Small intestine (tissue), 4 donors: ENCODE data around the gene DPAGT1. TPM values are rescaled to one million over a fixed set of nuclear protein-coding genes. Genes with fewer than 3 reads are reported as not detected.

Source experiments
- polyA plus RNA-seq, 4 donors: library from polyadenylated mRNA; stranded (reverse) in 3 of 4; unstranded in 1 of 4; fragments of 200-250 nt in 3 of 4; fragments of 120-200 nt in 1 of 4; gene quantifications; one replicate each; pipeline versions ENCODE4 v1.2.1 to v1.2.3, GENCODE V29; 2013
- donor health status: healthy with polysubstance abuse.
- donor health status: Bipolar disorder and iron deficiency.
- donor health status: healthy.

Gene DPAGT1
- polyA plus RNA-seq, 4 donors: 10.8 to 51.2 (median 30.5) TPM

Other genes with a start within 250 kb of the DPAGT1 start
- under 1 TPM; 0.15 to 0.61 (median 0.38) TPM for gene CXCR5, start 218.0 kb downstream of the DPAGT1 start, polyA plus RNA-seq
- gene BCL9L, start 175.9 kb downstream of the DPAGT1 start, polyA plus RNA-seq: 10 to 100 TPM; 11.6 to 29.6 (median 18.9) TPM
- gene UPK2, start 145.6 kb downstream of the DPAGT1 start, polyA plus RNA-seq: under 1 TPM in 1 of 4 donors, not detected in 3; 0.04 TPM
- gene FOXR1, start 130.1 kb downstream of the DPAGT1 start, polyA plus RNA-seq: not detected
- 10 to 100 TPM; 12.9 to 50.1 (median 28.6) TPM for gene CENATAC, start 103.7 kb downstream of the DPAGT1 start, polyA plus RNA-seq
- gene RPS25, start 83.5 kb downstream of the DPAGT1 start, polyA plus RNA-seq: 1,000 to 10,000 TPM; 1,156 to 2,444 (median 1,720) TPM
- 100 to 1,000 TPM in 1 of 4 donors, 10 to 100 TPM in 3; 59.1 to 103 (median 79.7) TPM for gene TRAPPC4, start 83.1 kb downstream of the DPAGT1 start, polyA plus RNA-seq
- 100 to 1,000 TPM in 2 of 4 donors, 10 to 100 TPM in 2; 57.9 to 250 (median 96.9) TPM for gene SLC37A4, start 71.0 kb downstream of the DPAGT1 start, polyA plus RNA-seq
- gene HYOU1, start 44.6 kb downstream of the DPAGT1 start, polyA plus RNA-seq: 100 to 1,000 TPM in 1 of 4 donors, 10 to 100 TPM in 3; 17.4 to 127 (median 53.3) TPM
- 10 to 100 TPM; 26.0 to 56.4 (median 40.9) TPM for gene VPS11, start 34.0 kb downstream of the DPAGT1 start, polyA plus RNA-seq
- gene HMBS, start 17.0 kb downstream of the DPAGT1 start, polyA plus RNA-seq: 10 to 100 TPM; 18.4 to 45.3 (median 20.5) TPM
- 10 to 100 TPM; 14.9 to 21.7 (median 17.8) TPM for gene C2CD2L, start 5.5 kb upstream of the DPAGT1 start, polyA plus RNA-seq
- 10 to 100 TPM; 12.3 to 37.5 (median 19.3) TPM for gene HINFP, start 19.7 kb upstream of the DPAGT1 start, polyA plus RNA-seq
- gene ABCG4, start 47.2 kb upstream of the DPAGT1 start, polyA plus RNA-seq: under 1 TPM in 3 of 4 donors, not detected in 1; 0.27 to 0.73 (median 0.34) TPM
- 10 to 100 TPM in 1 of 4 donors, 1 to 10 TPM in 3; 3.5 to 13.0 (median 6.6) TPM for gene NLRX1, start 66.9 kb upstream of the DPAGT1 start, polyA plus RNA-seq
- 100 to 1,000 TPM in 2 of 4 donors, 10 to 100 TPM in 2; 33.6 to 258 (median 98.5) TPM for gene NHERF4, start 83.6 kb upstream of the DPAGT1 start, polyA plus RNA-seq
- 10 to 100 TPM in 1 of 4 donors, 1 to 10 TPM in 3; 2.2 to 10.1 (median 4.3) TPM for gene CBL, start 104.5 kb upstream of the DPAGT1 start, polyA plus RNA-seq
- gene MCAM, start 215.3 kb upstream of the DPAGT1 start, polyA plus RNA-seq: 10 to 100 TPM in 2 of 4 donors, 1 to 10 TPM in 2; 1.1 to 82.3 (median 11.5) TPM
- 10 to 100 TPM in 2 of 4 donors, 1 to 10 TPM in 2; 6.5 to 28.3 (median 17.5) TPM for gene RNF26, start 232.7 kb upstream of the DPAGT1 start, polyA plus RNA-seq
- 10 to 100 TPM in 2 of 4 donors, 1 to 10 TPM in 1, under 1 TPM in 1; 0.89 to 22.5 (median 11.8) TPM for gene C1QTNF5, start 239.0 kb upstream of the DPAGT1 start, polyA plus RNA-seq
- under 1 TPM in 1 of 4 donors, not detected in 3; 0.03 TPM for gene MFRP, start 244.9 kb upstream of the DPAGT1 start, polyA plus RNA-seq